IMR-90 (cell line): ENCODE measurements around the gene KCNJ6. TPM values are rescaled to one million over a fixed set of nuclear protein-coding genes. Genes with fewer than 3 reads are reported as not detected.

Experiments
- ATAC-seq: fragments of 200-7000 bp; cut with Tn5 transposase; 2 replicates; pipeline ENCODE4 v1.9.1; 2020; ENCODE audit warnings: low read depth, mild to moderate bottlenecking, moderate library complexity
- BruUV-seq: library from RNA; stranded (reverse); fragments of 400-500 nt; replicated peaks from 2 replicates; lab custom pipeline; 2021; lab: Mats Ljungman, UMichigan
- CTCF ChIA-PET: fragments of 300-600 bp; formaldehyde crosslinking; extraction: SDS; loops from one replicate; lab custom pipeline; 2021; ENCODE audit warnings: antibody characterized with exemption; lab: Yijun Ruan, JAX
- POLR2A ChIA-PET: fragments of 300-600 bp; sonication (Branson Sonifier 250); formaldehyde crosslinking; loops from one replicate; lab custom pipeline; 2022; ENCODE audit warnings: antibody characterized with exemption; ENCODE audit not compliant: unreplicated experiment; lab: Charles Lee
- DNase-seq: peaks from one replicate; pipeline ENCODE4 v3.0.0; 2013
- H2AFZ ChIP-seq: replicated peaks from 2 replicates; pipeline ENCODE3; 2013; ENCODE audit warnings: low read length, mild to moderate bottlenecking; ENCODE audit not compliant: poor library complexity
- H2AK5ac ChIP-seq: 2 replicates; pipeline ENCODE4 v1.6.1; 2013; ENCODE audit warnings: low read depth, low read length, inconsistent platforms
- H2AK9ac ChIP-seq: replicated peaks from 2 replicates; pipeline ENCODE3; 2013; ENCODE audit warnings: mild to moderate bottlenecking, low read depth, low read length, moderate library complexity; ENCODE audit not compliant: poor library complexity
- H2BK120ac ChIP-seq: 2 replicates; pipeline ENCODE4 v1.6.1; 2013; ENCODE audit warnings: low read depth, low read length, inconsistent platforms
- H2BK15ac ChIP-seq: 3 replicates; pipeline ENCODE4 v1.6.1; 2013; ENCODE audit warnings: low read depth, low read length, inconsistent platforms
- H2BK20ac ChIP-seq: 2 replicates; pipeline ENCODE4 v1.6.1; 2013; ENCODE audit warnings: low read depth, mild to moderate bottlenecking, inconsistent platforms, low read length, moderate library complexity
- H2BK5ac ChIP-seq: 2 replicates; pipeline ENCODE4 v1.6.1; 2013; ENCODE audit warnings: mild to moderate bottlenecking, low read depth, low read length, inconsistent platforms; ENCODE audit not compliant: poor library complexity, severe bottlenecking
- H3K14ac ChIP-seq: replicated peaks from 2 replicates; pipeline ENCODE4 v1.6.1; 2013; ENCODE audit warnings: low read depth, low read length, inconsistent platforms
- H3K18ac ChIP-seq: 2 replicates; pipeline ENCODE4 v1.6.1; 2013; ENCODE audit warnings: low read depth, low read length, control low read depth
- H3K23ac ChIP-seq: 2 replicates; pipeline ENCODE4 v1.6.1; 2013; ENCODE audit warnings: low read depth, low read length, inconsistent platforms
- H3K27ac ChIP-seq: 2 replicates; pipeline ENCODE4 v1.5.1; 2013; ENCODE audit warnings: mild to moderate bottlenecking, control low read depth, low read length; ENCODE audit not compliant: insufficient read depth
- H3K27me3 ChIP-seq: 2 replicates; pipeline ENCODE4 v1.6.1; 2013; ENCODE audit warnings: low read length; ENCODE audit not compliant: control insufficient read depth, insufficient read depth
- H3K36me3 ChIP-seq: 2 replicates; pipeline ENCODE4 v1.6.1; 2013; ENCODE audit warnings: low read length, mixed read lengths; ENCODE audit not compliant: control insufficient read depth, insufficient read depth
- H3K4ac ChIP-seq: 2 replicates; pipeline ENCODE4 v1.6.1; 2013; ENCODE audit warnings: low read depth, low read length, inconsistent platforms
- H3K4me1 ChIP-seq: 2 replicates; pipeline ENCODE4 v1.6.1; 2013; ENCODE audit warnings: low read length, mixed read lengths; ENCODE audit not compliant: control insufficient read depth, insufficient read depth
- H3K4me2 ChIP-seq: 2 replicates; pipeline ENCODE4 v1.6.1; 2013; ENCODE audit warnings: low read depth, mild to moderate bottlenecking, control low read depth, low read length, moderate library complexity
- H3K4me3 ChIP-seq: 2 replicates; pipeline ENCODE4 v1.5.1; 2013; ENCODE audit warnings: low read depth, mild to moderate bottlenecking, control low read depth, low read length, moderate library complexity; ENCODE audit not compliant: insufficient read depth
- H3K56ac ChIP-seq: 2 replicates; pipeline ENCODE4 v1.6.1; 2013; ENCODE audit warnings: low read length, inconsistent platforms; ENCODE audit not compliant: insufficient read depth; ENCODE audit errors: extremely low read depth
- H3K79me1 ChIP-seq, 2 experiments: 2 replicates each; pipeline ENCODE4 v1.6.1; 2013; ENCODE audit warnings: low read length in 2 of 2, inconsistent platforms in 1 of 2, low read depth in 1 of 2
- H3K9ac ChIP-seq: 2 replicates; pipeline ENCODE4 v1.6.1; 2013; ENCODE audit warnings: low read depth, low read length, control low read depth
- H3K9me1 ChIP-seq: 2 replicates; pipeline ENCODE4 v1.6.1; 2013; ENCODE audit warnings: low read length, inconsistent platforms; ENCODE audit not compliant: insufficient read depth
- H3K9me3 ChIP-seq: 2 replicates; pipeline ENCODE4 v1.6.1; 2013; ENCODE audit warnings: low read length; ENCODE audit not compliant: control insufficient read depth, insufficient read depth
- H4K20me1 ChIP-seq: 2 replicates; pipeline ENCODE4 v1.6.1; 2013; ENCODE audit warnings: low read length, inconsistent platforms; ENCODE audit not compliant: insufficient read depth
- H4K5ac ChIP-seq: 2 replicates; pipeline ENCODE4 v1.6.1; 2013; ENCODE audit warnings: mild to moderate bottlenecking, low read depth, low read length, control low read depth
- H4K8ac ChIP-seq, 2 experiments: 2 replicates each; pipeline ENCODE4 v1.6.1; 2013; ENCODE audit warnings: low read depth in 2 of 2, low read length in 2 of 2, control low read depth in 1 of 2, inconsistent platforms in 1 of 2
- H4K91ac ChIP-seq: 2 replicates; pipeline ENCODE4 v1.6.1; 2013; ENCODE audit warnings: low read depth, low read length, inconsistent platforms; ENCODE audit not compliant: insufficient read depth
- CEBPB ChIP-seq: IDR thresholded peaks from 2 replicates; pipeline ENCODE4 v1.6.1; 2012; ENCODE audit warnings: low read depth, low read length, improper control_type of control experiment
- FOS ChIP-seq: fragments of 150-350 bp; IDR thresholded peaks from 2 replicates; pipeline ENCODE4 v1.6.1; 2016; ENCODE audit warnings: low read depth, low read length
- WGBS, 2 experiments: methylation state at CpG; one replicate each; pipeline versions ENCODE4 v1.1.5 to v1.1.7; 2013; ENCODE audit warnings: missing lambda C conversion rate in 2 of 2; ENCODE audit not compliant: insufficient read length in 1 of 2; ENCODE audit errors: extremely low coverage in 2 of 2; 5-methylcytosine and 5-hydroxymethylcytosine counted together
- dilution Hi-C: fragments of 300-500 bp; cut with HindIII; formaldehyde crosslinking; loops from one replicate; pipeline ENCODE4 v1.14.3; 2018; ENCODE audit warnings: low sequenced_read_pairs; ENCODE audit not compliant: unreplicated experiment
- in situ Hi-C: fragments of 300-500 bp; cut with MboI; formaldehyde crosslinking; loops from 3 replicates; pipeline ENCODE4 v1.14.3; 2019; ENCODE audit warnings: low sequenced_read_pairs, inconsistent platforms, mixed read lengths
- intact Hi-C: fragments of 100-400 bp; cut with micrococcal nuclease; formaldehyde crosslinking; loops from 2 replicates; pipeline ENCODE4 v1.10.0; 2022
- polyA plus RNA-seq, 3 experiments: library from polyadenylated mRNA; depleted of rRNA; stranded (reverse); fragments of >200 nt; gene quantifications; 2 replicates each; pipeline ENCODE4 v1.2.3, GENCODE V29; 2012; ENCODE audit warnings: low replicate concordance in 1 of 3
- total RNA-seq: library from RNA; depleted of rRNA; stranded (reverse); fragments of >200 nt; gene quantifications from 2 replicates; pipeline ENCODE4 v1.2.3, GENCODE V29; 2012

The KCNJ6 gene
- total and polyA plus RNA-seq, 2 of the 4 experiments (the other 2 are of a cell fraction): under 0.01 to 0.02 TPM

GRCh38 chr21:37793660-37794059, 122.6 kb downstream of the KCNJ6 start:
- dilution Hi-C loops (no loop called here), in situ Hi-C loops (no loop called here), intact Hi-C loops (no loop called here)
- H3K4me3 ChIP-seq: no peak overlapping the region
- H3K4me2 ChIP-seq: peak overlapping the region; percentile 7; the same call in 1 of the 2 replicates
- H4K8ac ChIP-seq: peak overlapping the region; percentile 38 to 90; a peak in 3 of 4 replicates
- peak overlapping the region; percentile 75 for H2AFZ ChIP-seq
- H3K27ac ChIP-seq: no peak overlapping the region
- BruUV-seq: no TSS peak
- H3K9me1 ChIP-seq: peaks cover 7% of the 10 kb centered on the region
- no peak overlapping the region; the same call in 1 of the 2 replicates for H4K5ac ChIP-seq
- H3K79me1 ChIP-seq: no peaks in the 10 kb centered on the region
- peak overlapping the region; percentile 97 for H3K14ac ChIP-seq
- ATAC-seq (peak; percentile 60), DNase-seq (peak; percentile 79)
- no peaks in the 10 kb centered on the region for H3K36me3 ChIP-seq
- peak overlapping the region; percentile 86; the same call in 2 of the 3 replicates for H2BK15ac ChIP-seq
- peak overlapping the region; percentile 86; the same call in 1 of the 2 replicates for H2BK20ac ChIP-seq
- H3K56ac ChIP-seq: no peak overlapping the region
- peaks cover 2% of the 10 kb centered on the region; the same call in 1 of the 2 replicates for H3K9me3 ChIP-seq
- no peaks in the 10 kb centered on the region for H3K27me3 ChIP-seq
- ChIA-PET CTCF (interaction anchor here (0.5 to 1.1 kb wide), 2 partner anchors 11 to 627 kb away, joined by 3 read pairs; no protein-coding TSS in a partner anchor), POLR2A (no interaction called here)
- H3K4ac ChIP-seq: peak overlapping the region; percentile 91
- H2AK9ac ChIP-seq: no peak overlapping the region
- no peaks in the 10 kb centered on the region for H4K20me1 ChIP-seq
- peak overlapping the region; percentile 59; the same call in 1 of the 2 replicates for H3K18ac ChIP-seq
- H2AK5ac ChIP-seq: peak overlapping the region; percentile 56; the same call in 1 of the 2 replicates
- peak overlapping the region; percentile 97 for H2BK120ac ChIP-seq
- no CpG with 5 or more reads among the region's 1 CpG for WGBS, 2 experiments
- H4K91ac ChIP-seq: peak overlapping the region; percentile 90
- H3K23ac ChIP-seq: peak overlapping the region; percentile 96
- H3K4me1 ChIP-seq: peaks cover 3% of the 10 kb centered on the region; the same call in 1 of the 2 replicates
- TF ChIP-seq FOS: no peak
- peak; percentile 41; the same call in 1 of the 2 replicates for TF ChIP-seq CEBPB
- no peak overlapping the region for H3K9ac ChIP-seq
- peak overlapping the region; percentile 73 for H2BK5ac ChIP-seq
